ENCODE measurements around the gene GPS2.
"Not testable (repeated sequence)": the region's sequence is repeated elsewhere in the genome, so short reads cannot be mapped to it uniquely, and the experiment has no call there.

The GPS2 gene

GRCh38 chr17:7336240-7337175 lies 21.3 kb upstream of the GPS2 start, which contains the start of gene ACAP1:
Gene ACAP1 (plus strand): TSS chr17:7336529. CDS start chr17:7336735, 206 bp downstream.
- peak; percentile 58 for DNase-seq (ENCODE audit: low read depth)

GRCh38 chr17:7335765-7336164 lies 20.6 kb upstream of the GPS2 start:
- DNase-seq (ENCODE audit: low read depth), result not testable (repeated sequence)

- no peak for DNase-seq (ENCODE audit: low read depth)
Measured at GRCh38 chr17:7334938-7335538, 19.9 kb upstream of the GPS2 start.

- not testable (repeated sequence) for DNase-seq (ENCODE audit: low read depth)
Measured at GRCh38 chr17:7332600-7333069, 17.5 kb upstream of the GPS2 start.

GRCh38 chr17:7332111-7332510 lies 17.0 kb upstream of the GPS2 start:
- no peak for DNase-seq (ENCODE audit: low read depth)

GRCh38 chr17:7330638-7331015 lies 15.5 kb upstream of the GPS2 start:
- DNase-seq (ENCODE audit: low read depth), result no peak

GRCh38 chr17:7329997-7330637 lies 15.0 kb upstream of the GPS2 start:
- no peak for DNase-seq (ENCODE audit: low read depth)

- peak; percentile 93 for DNase-seq (ENCODE audit: low read depth)
Measured at GRCh38 chr17:7329374-7329996, 14.3 kb upstream of the GPS2 start.

- DNase-seq (ENCODE audit: low read depth), result no peak
Measured at GRCh38 chr17:7328840-7329373, 13.7 kb upstream of the GPS2 start, which contains the start of gene NEURL4. Gene NEURL4 (minus strand): TSS chr17:7329335. CDS start chr17:7329312, 23 bp downstream.

GRCh38 chr17:7328009-7328408 lies 12.8 kb upstream of the GPS2 start:
- no peak for DNase-seq (ENCODE audit: low read depth)

GRCh38 chr17:7327501-7327900 lies 12.3 kb upstream of the GPS2 start:
- no peak for DNase-seq (ENCODE audit: low read depth)

- DNase-seq (ENCODE audit: low read depth), result no peak
Measured at GRCh38 chr17:7327056-7327455, 11.9 kb upstream of the GPS2 start.

GRCh38 chr17:7326186-7326585 lies 11.0 kb upstream of the GPS2 start:
- DNase-seq (ENCODE audit: low read depth), result no peak

GRCh38 chr17:7325031-7325528 lies 9.9 kb upstream of the GPS2 start:
- DNase-seq (ENCODE audit: low read depth), result no peak

- no peak for DNase-seq (ENCODE audit: low read depth)
Measured at GRCh38 chr17:7324438-7324779, 9.2 kb upstream of the GPS2 start.

GRCh38 chr17:7323731-7324437 lies 8.7 kb upstream of the GPS2 start:
- DNase-seq (ENCODE audit: low read depth), result no peak

GRCh38 chr17:7322520-7323194 lies 7.5 kb upstream of the GPS2 start:
- DNase-seq (ENCODE audit: low read depth), result no peak

- no peak for DNase-seq (ENCODE audit: low read depth)
Measured at GRCh38 chr17:7321466-7321865, 6.3 kb upstream of the GPS2 start.

GRCh38 chr17:7318121-7318860 lies 3.1 kb upstream of the GPS2 start:
- DNase-seq (ENCODE audit: low read depth), result no peak

All from CMK (cell line).